K562 (cell line): ENCODE measurements around the gene LSS. TPM values are rescaled to one million over a fixed set of nuclear protein-coding genes. Genes with fewer than 3 reads are reported as not detected.

Source experiments
- CBFA2T3 ChIP-seq: fragments of 450-650 bp; IDR thresholded peaks from 2 replicates; pipeline ENCODE4 v1.6.1; 2017
- HIVEP1 ChIP-seq: fragments of 250-450 bp; sonication (Bioruptor Pico); IDR thresholded peaks from 2 replicates; pipeline ENCODE4 v1.4.0; 2020; ENCODE audit warnings: mild to moderate bottlenecking
- HOMEZ ChIP-seq: fragments of 250-450 bp; sonication (Bioruptor Pico); IDR thresholded peaks from 2 replicates; pipeline ENCODE4 v1.4.0; 2020; ENCODE audit warnings: mild to moderate bottlenecking, moderate library complexity
- MAFF ChIP-seq: IDR thresholded peaks from 2 replicates; pipeline ENCODE4 v1.6.1; 2012; ENCODE audit warnings: low read length, improper control_type of control experiment
- MAFG ChIP-seq: fragments of 450-650 bp; conservative IDR thresholded peaks from 2 replicates; pipeline ENCODE4 v1.6.1; 2016; ENCODE audit warnings: missing genetic modification characterization, missing compliant biosample characterization
- MNT ChIP-seq, 2 experiments: fragments of 450-650 bp; conservative IDR thresholded peaks; 2 replicates each; pipeline ENCODE4 v1.6.1; 2017; ENCODE audit warnings: mild to moderate bottlenecking in 2 of 2, moderate library complexity in 2 of 2
- PKNOX1 ChIP-seq: fragments of 450-650 bp; IDR thresholded peaks from 2 replicates; pipeline ENCODE4 v1.6.1; 2016
- POLR3G ChIP-seq: IDR thresholded peaks from 2 replicates; pipeline ENCODE4 v1.6.1; 2011; ENCODE audit not compliant: insufficient read length, insufficient replicate concordance; ENCODE audit errors: extremely low read depth
- PRDM10 ChIP-seq: fragments of 450-650 bp; IDR thresholded peaks from 2 replicates; pipeline ENCODE4 v1.6.1; 2018; ENCODE audit not compliant: partially characterized antibody
- PRMT5 ChIP-seq: sonication (generic); formaldehyde crosslinking; IDR thresholded peaks from 2 replicates; pipeline ENCODE4 v1.5.0; 2020; ENCODE audit warnings: missing genetic modification reagents
- PTBP1 ChIP-seq: fragments of 200-400 bp; formaldehyde crosslinking; IDR thresholded peaks from 2 replicates; pipeline ENCODE4 v1.6.1; 2017; ENCODE audit warnings: low read depth, low read length
- RFX5 ChIP-seq: IDR thresholded peaks from 2 replicates; pipeline ENCODE4 v1.6.1; 2011; ENCODE audit warnings: low read depth, mild to moderate bottlenecking, improper control_type of control experiment, low read length
- SIN3B ChIP-seq: fragments of 450-650 bp; IDR thresholded peaks from 2 replicates; pipeline ENCODE4 v1.6.1; 2017; ENCODE audit warnings: low read depth, mild to moderate bottlenecking, moderate library complexity
- TGIF2 ChIP-seq: sonication (generic); formaldehyde crosslinking; IDR thresholded peaks from 2 replicates; pipeline ENCODE4 v1.8.1; 2022; ENCODE audit warnings: mild to moderate bottlenecking, missing genetic modification reagents, moderate library complexity
- ZBTB9 ChIP-seq: fragments of 450-650 bp; formaldehyde crosslinking; IDR thresholded peaks from 2 replicates; pipeline ENCODE4 v1.4.0; 2020; ENCODE audit warnings: mild to moderate bottlenecking, moderate library complexity
- ZNF584 ChIP-seq: fragments of 200-800 bp; sonication (Bioruptor generic); IDR thresholded peaks from 2 replicates; pipeline ENCODE4 v1.6.1; 2016; ENCODE audit warnings: low read depth, mild to moderate bottlenecking, missing genetic modification characterization, missing compliant biosample characterization
- polyA plus RNA-seq, 8 experiments: library from polyadenylated mRNA; depleted of rRNA in 4 of 8; stranded (reverse) in 5 of 8; unstranded in 3 of 8; fragments of >200 nt; fragmentation: Nextera tagmentation in 2 of 8; fragmentation: Illumina TruSeq in 1 of 8; extraction: Ambion mirVana in 2 of 8; extraction: Trizol in 1 of 8; gene quantifications; 2 replicates each; pipeline versions ENCODE4 v1.2.1 to v1.2.3, GENCODE V29; 2011 to 2014; ENCODE audit warnings: inconsistent platforms in 1 of 8, missing spikeins in 1 of 8
- total RNA-seq, 7 experiments: library from RNA; depleted of rRNA in 6 of 7; stranded (reverse); fragments of >200 nt in 6 of 7; fragmentation: Illumina TruSeq in 2 of 7; extraction: Trizol in 2 of 7; gene quantifications; 2 replicates each; pipeline versions ENCODE4 v1.2.1 to v1.2.3, GENCODE V29; 2011 to 2021; ENCODE audit warnings: low replicate concordance in 1 of 7

The LSS gene
- total and polyA plus RNA-seq, 9 of the 15 experiments (the other 6 are each of a cell fraction or from before 2014, with no cell fraction given) = 2.2 to 89.5 (median 37.4) TPM

GRCh38 chr21:46153247-46154154, 75.1 kb downstream of the LSS start (continued):
- peak; percentile 82; the same call in 1 of the 2 replicates for TF ChIP-seq ZBTB9 (CRISPR knock-in tag)
- no peak for TF ChIP-seq HIVEP1 (CRISPR knock-in tag)
- no peak for TF ChIP-seq ZNF584
- no peak for TF ChIP-seq PRMT5
- peak; percentile 62 for TF ChIP-seq PRDM10
- 0 out of 2 replicates have a peak, but pooled peaks have one; percentile 18 for TF ChIP-seq SIN3B
- no peak for TF ChIP-seq PKNOX1
- TF ChIP-seq MNT (conservative IDR thresholded peaks at IDR 0.05) = peak in 1 of 2 experiments; percentile 70; a peak in 2 of 4 replicates
- peak; percentile 88 for TF ChIP-seq CBFA2T3
- no peak for TF ChIP-seq MAFF
- TF ChIP-seq PTBP1 = no peak
- TF ChIP-seq MAFG (tag) = no peak
- no peak for TF ChIP-seq HOMEZ (CRISPR knock-in tag)
- TF ChIP-seq RFX5 = no peak
- no peak for TF ChIP-seq POLR3G
- TF ChIP-seq TGIF2 (CRISPR knock-in tag) = no peak; the same call in 1 of the 2 replicates
